DMS 273 (cell line): ENCODE results near the gene TBL1X.

ENCODE experiments used
- DNase-seq: peaks from one replicate; lab custom pipeline; 2025; ENCODE audit not compliant: unreplicated experiment; lab: John Stamatoyannopoulos, UW

Gene TBL1X

DNA sequence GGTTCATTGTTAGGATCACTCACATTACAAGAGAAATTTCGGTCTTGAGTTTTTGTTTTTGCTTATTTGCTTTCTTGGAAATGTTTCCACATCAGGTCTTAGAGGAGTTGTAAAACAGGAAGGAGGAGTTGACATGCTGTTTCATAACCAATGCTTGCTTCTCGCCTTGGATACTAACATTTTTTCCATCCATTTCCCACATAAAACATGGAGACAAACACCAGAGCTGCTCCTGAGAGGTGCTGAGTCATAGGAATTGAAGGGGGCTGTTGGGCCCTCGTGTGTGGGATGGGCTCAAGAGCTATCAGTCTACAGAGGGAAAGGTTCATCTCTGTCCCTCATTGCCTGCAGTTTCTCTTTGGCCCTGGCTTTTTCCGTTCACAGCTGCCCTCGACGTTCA lies 29.9 kb downstream of the TBL1X start:
- DNase-seq, result no peak

DNA sequence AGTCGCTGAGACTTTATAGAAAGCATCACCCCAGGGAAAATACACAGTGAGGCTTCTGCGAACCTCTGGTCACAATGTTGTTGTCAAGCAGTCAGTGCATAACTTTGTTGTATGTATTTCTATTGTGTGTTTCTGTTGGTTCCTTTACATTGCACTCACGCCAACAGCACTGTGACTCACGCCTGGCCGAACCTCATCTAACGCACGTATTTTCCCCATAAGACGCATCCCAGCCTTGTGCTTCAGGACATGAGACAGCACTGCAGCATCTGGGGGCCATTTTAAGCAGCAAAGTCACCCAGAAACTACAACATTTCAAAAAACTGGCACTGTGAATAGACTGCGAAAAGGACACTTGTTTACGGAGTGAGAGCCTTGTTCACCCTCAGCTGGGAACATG lies 30.6 kb downstream of the TBL1X start:
- no peak for DNase-seq

DNA sequence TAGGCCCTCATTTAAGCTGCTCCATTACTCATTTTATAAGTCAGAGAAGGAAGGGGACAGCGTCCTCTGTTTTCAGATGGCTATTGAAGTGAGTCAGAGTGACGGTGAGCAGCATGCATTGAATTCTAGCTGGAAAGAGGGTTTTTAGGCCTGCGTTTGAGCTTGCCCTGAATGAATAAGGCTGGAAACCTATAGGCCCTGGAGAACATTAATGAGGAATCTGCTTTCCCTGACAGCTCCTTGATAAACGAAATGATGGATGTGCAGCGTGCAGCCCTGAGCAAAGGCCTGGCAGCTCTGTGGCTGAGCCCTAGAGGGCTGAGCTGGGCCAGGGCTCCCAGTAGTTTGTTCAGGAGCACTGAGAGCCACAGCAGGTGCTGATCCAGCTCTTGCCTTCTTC lies 33.4 kb downstream of the TBL1X start:
- DNase-seq, result no peak

DNA sequence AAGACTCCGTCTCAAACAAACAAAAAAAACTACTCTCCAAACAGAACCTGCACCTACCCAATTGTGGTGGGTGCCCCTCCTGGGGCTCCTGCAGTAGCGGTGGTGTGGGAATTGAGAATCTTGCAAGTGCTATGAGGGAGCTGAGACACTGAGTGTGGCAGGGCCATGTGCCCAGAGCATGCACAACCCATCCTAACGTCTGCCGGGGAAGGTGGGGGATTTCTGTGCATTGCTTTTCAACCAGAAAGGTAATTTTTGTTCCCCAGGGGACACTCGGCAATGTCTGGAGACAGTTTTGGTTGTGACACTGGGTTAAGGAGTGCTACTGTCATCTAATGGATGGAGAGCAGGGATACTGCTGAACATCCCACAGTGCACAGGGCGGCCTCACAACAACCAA lies 35.7 kb downstream of the TBL1X start:
- DNase-seq, result no peak

DNA sequence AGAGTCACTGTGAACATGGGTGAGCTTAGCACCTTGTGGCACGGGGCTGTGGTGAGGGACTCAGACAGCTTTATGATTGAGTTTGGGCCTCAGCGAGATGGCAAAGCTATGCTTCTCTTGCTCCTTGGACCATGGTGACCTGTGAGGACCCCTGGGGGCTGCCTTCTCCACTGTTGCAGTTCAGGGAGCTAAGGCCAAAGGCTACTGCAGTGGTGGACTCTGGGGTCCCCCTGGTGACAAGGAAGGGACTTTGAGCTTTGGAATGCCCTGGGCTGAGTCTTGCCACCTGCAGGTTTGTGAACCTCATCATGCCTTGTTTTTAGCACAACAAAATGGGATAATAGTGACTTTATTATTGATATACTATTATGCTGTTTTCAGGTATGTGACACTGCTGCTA lies 36.5 kb downstream of the TBL1X start:
- no peak for DNase-seq

- no peak for DNase-seq
Observed at GRCh38 chrX:9503261-9503660, 38.4 kb downstream of the TBL1X start.

DNA sequence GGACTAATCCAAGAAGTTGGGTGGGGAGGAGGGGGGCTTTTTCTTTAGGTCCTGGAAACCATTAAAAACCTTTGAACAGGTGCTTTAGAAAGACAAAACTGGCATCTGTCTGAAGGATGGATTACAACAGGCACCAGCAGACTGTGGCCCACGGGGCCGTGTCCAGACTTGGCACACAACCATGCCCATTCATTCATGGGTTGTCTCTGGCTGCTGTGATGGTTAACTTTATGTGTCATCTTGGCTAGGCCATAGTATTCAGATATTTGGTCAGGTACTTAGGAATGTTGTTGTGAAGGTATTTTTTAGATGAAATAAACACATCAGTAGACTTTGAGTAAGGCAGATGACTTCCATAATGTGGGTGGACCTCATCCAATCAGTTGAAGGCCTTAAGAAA lies 45.5 kb downstream of the TBL1X start:
- no peak for DNase-seq

DNA sequence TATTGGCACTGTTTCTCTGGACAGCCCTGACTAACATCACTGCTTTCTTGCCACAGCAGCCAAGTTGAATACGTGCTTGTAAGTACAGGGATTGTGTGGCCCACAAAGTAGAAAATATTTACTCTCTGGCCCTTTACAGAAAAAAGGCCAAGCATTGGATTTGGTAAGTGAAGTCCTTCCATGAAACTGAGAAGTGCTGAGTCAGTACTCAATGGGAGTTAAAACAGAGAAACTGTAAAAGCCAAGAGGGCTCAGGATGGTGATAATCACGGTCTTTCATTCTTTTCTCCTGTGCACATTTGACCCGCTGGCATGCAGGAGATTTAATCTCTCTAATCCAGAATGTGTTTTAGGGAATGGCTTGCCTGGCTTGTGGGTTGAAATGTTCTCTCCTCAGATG lies 46.1 kb downstream of the TBL1X start:
- no peak for DNase-seq

GRCh38 chrX:9515489-9515888 lies 50.6 kb downstream of the TBL1X start:
- DNase-seq, result no peak

DNA sequence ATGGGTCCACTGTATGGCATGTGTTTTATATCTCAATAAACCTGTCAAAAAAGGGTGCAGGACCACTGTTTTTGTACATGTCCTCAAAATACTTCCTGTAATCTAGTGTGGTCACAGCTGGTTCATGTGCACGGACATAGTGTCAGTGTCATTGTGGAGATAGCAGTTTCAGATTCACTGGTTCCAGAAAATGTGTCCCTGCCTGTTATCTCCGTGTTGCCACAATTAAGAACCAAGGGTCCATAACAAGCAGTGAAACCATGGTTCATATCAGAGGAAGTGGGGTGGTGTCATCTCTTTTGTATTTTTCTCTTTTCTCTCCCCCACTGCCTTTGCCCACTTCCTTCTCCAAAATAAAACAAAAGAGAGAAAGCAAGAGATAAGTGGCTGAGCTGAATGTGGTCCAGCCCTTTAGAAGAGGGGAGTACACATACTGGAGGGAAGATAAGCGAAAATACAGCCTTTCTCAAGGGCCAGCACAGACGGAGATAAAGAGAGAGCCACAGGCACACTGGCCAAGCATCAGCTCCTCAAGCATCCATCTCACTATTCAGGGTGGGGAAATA lies 51.2 kb downstream of the TBL1X start:
- no peak for DNase-seq

DNA sequence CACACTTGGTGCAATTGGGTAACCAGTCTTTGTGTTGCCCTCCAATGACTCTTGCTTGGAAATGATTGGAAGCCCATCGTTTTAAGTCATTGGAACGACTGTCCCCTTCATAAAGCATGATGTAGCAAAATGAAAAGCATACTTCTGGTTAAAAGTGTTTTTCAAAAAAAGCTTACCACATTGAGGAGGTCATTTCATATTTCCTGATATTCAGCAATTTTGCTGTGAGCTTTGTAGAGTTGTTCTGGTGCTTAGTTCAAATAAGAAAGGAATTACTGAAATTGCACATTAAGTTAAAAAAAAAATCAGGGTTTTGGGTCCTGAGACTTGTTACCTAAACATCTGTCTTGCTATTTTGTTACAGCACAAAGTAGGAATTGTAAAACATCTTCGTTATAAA lies 51.8 kb downstream of the TBL1X start:
- no peak for DNase-seq

DNA sequence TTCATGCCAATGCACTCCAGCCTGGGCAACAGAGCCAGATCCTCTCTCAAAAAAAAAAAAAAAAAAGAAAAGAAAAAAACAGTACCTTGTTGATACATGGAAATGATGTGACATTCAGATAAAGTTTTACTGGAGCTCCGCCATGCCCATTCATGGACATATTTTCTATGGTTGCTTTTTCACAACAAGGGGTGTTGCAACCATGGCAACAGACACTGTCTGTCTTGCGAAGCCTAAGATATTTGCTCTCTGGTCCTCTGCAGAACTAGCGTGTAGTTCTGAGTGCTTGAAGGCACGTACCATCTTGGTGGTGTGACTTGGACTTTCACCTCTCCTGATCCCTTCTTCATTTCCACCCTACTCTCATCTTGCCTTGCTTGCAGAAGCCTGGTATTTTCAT lies 53.2 kb downstream of the TBL1X start:
- no peak for DNase-seq

GRCh38 chrX:9518889-9519288 lies 54.0 kb downstream of the TBL1X start:
- DNase-seq, result no peak

- DNase-seq, result no peak
Observed at GRCh38 chrX:9519546-9520216, 54.8 kb downstream of the TBL1X start.

- DNase-seq, result no peak
Observed at GRCh38 chrX:9520217-9520590, 55.3 kb downstream of the TBL1X start.

GRCh38 chrX:9522378-9523155 lies 57.7 kb downstream of the TBL1X start:
- no peak for DNase-seq

GRCh38 chrX:9525511-9526248 lies 60.8 kb downstream of the TBL1X start:
- DNase-seq, result no peak

- DNase-seq, result no peak
Observed at GRCh38 chrX:9526965-9527364, 62.1 kb downstream of the TBL1X start.

- DNase-seq, result no peak
Observed at GRCh38 chrX:9528498-9528897, 63.6 kb downstream of the TBL1X start.

DNA sequence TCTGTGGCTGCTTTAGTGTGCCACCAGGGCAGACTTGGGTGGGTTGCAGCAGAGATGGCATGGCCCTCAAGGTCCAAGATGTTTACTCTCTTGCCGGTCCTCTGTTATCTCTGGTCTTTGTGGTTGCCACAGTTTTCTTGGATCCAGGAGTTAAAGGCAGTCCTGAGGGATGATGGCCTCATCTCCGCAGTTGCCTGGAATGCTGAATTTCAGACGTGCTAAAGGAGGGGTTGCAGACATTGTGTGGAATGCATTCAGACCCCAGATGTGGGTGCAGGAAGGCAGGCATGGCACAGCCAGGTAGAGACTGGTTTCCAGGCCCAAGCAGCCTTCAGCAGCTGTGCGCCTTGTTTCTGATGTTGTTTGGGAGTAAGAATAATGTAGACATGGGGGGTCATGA lies 64.4 kb downstream of the TBL1X start:
- no peak for DNase-seq

GRCh38 chrX:9530848-9531274 lies 66.0 kb downstream of the TBL1X start:
- DNase-seq, result peak; percentile 92

DNA sequence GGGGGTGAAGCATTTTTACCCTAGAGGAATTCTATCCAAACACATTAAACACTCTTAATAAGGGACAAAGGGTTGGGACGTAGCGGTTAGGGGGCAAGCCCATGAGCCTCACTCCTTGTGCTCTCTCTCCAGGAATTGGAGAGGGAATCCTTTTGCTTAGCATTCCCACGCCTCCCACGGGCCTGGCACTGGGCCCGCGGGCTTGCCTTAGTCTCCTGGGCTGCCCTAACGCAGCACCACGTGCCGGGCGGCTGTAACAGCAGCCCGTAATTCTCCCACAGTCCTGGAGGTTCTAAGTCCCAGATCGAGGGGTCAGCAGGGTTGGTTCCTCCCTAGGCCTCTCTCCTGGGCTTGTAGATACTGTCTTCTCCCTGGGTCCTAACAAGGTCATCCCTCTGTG lies 67.5 kb downstream of the TBL1X start:
- DNase-seq, result peak; percentile 72
